Endothelial cell of umbilical vein (primary cell): Measurements from ENCODE around the gene NR1H4. TPM values are rescaled to one million over a fixed set of nuclear protein-coding genes. Genes with fewer than 3 reads are reported as not detected.

ENCODE experiments used
- BruUV-seq: library from RNA; stranded (reverse); fragments of 400-500 nt; replicated peaks from 2 replicates; lab custom pipeline; 2021; lab: Mats Ljungman, UMichigan
- CTCF ChIA-PET: fragments of 300-600, 350-600 bp; sonication (Branson Sonifier 250); formaldehyde crosslinking; loops from one replicate; lab custom pipeline; 2021; ENCODE audit warnings: antibody characterized with exemption, inconsistent platforms; lab: Charles Lee
- POLR2A ChIA-PET: fragments of 300-600, 350-600 bp; sonication (Branson Sonifier 250); formaldehyde crosslinking; loops from one replicate; lab custom pipeline; 2021; ENCODE audit warnings: antibody characterized with exemption, inconsistent platforms; lab: Charles Lee
- DNase-seq: peaks from one replicate; pipeline ENCODE4 v3.0.0-alpha.2; 2011; ENCODE audit warnings: low read depth, low spot score
- FAIRE-seq: peaks from 2 replicates; lab custom pipeline; 2011; peaks lifted over from hg19 to GRCh38; lab: Jason Lieb, UNC
- H2AFZ ChIP-seq: 2 replicates; pipeline ENCODE4 v1.6.0; 2012; ENCODE audit warnings: low read depth, low read length, control low read depth, inconsistent platforms
- H3K27ac ChIP-seq: 2 replicates; pipeline ENCODE4 v1.5.1; 2011; ENCODE audit warnings: low read depth, mild to moderate bottlenecking, control low read depth, low read length, moderate library complexity; ENCODE audit not compliant: insufficient read depth
- H3K27me3 ChIP-seq, 2 experiments: 2 replicates each; pipeline versions ENCODE4 v1.6.0 to v1.6.1; 2011; ENCODE audit warnings: low read length in 2 of 2, mixed read lengths in 1 of 2; ENCODE audit not compliant: control insufficient read depth in 2 of 2, insufficient read depth in 2 of 2
- H3K36me3 ChIP-seq, 2 experiments: 2 replicates in 1 of 2; 3 replicates in 1 of 2; pipeline ENCODE4 v1.5.1; 2011; ENCODE audit warnings: low read length in 2 of 2, mild to moderate bottlenecking in 1 of 2, moderate library complexity in 1 of 2; ENCODE audit not compliant: control insufficient read depth in 2 of 2, insufficient read depth in 2 of 2; ENCODE audit errors: extremely low read depth in 1 of 2
- H3K4me1 ChIP-seq: 3 replicates; pipeline ENCODE4 v1.5.1; 2011; ENCODE audit warnings: mild to moderate bottlenecking, low read length; ENCODE audit not compliant: control insufficient read depth, insufficient read depth; ENCODE audit errors: extremely low read depth
- H3K4me2 ChIP-seq: 2 replicates; pipeline ENCODE4 v1.6.1; 2011; ENCODE audit warnings: low read length, control low read depth, mixed read lengths; ENCODE audit not compliant: insufficient read depth
- H3K4me3 ChIP-seq, 3 experiments: fragments of 200-600 bp in 1 of 3; sonication (generic), shearing (Covaris generic) in 1 of 3; replicated peaks in 1 of 3; 2 replicates each; pipeline ENCODE4 v1.5.1; 2011 to 2016; ENCODE audit warnings: control low read depth in 3 of 3, low read length in 3 of 3, mild to moderate bottlenecking in 2 of 3, inconsistent platforms in 1 of 3, low read depth in 1 of 3, moderate library complexity in 1 of 3; ENCODE audit not compliant: insufficient read depth in 1 of 3
- H3K79me2 ChIP-seq: 2 replicates; pipeline ENCODE4 v1.6.0; 2012; ENCODE audit warnings: low read length, inconsistent platforms; ENCODE audit not compliant: control insufficient read depth, insufficient read depth
- H3K9ac ChIP-seq: replicated peaks from 2 replicates; pipeline ENCODE3; 2011; ENCODE audit warnings: low read length, control low read depth; ENCODE audit not compliant: insufficient read depth; ENCODE audit errors: extremely low read depth
- H3K9me1 ChIP-seq: replicated peaks from 3 replicates; pipeline ENCODE4 v1.6.0; 2011; ENCODE audit warnings: mild to moderate bottlenecking, low read length; ENCODE audit not compliant: control insufficient read depth, insufficient read depth; ENCODE audit errors: extremely low read depth
- H3K9me3 ChIP-seq: replicated peaks from 2 replicates; pipeline ENCODE4 v1.5.1; 2012; ENCODE audit warnings: low read length, inconsistent platforms; ENCODE audit not compliant: control insufficient read depth, insufficient read depth
- H4K20me1 ChIP-seq: replicated peaks from 2 replicates; pipeline ENCODE3; 2011; ENCODE audit warnings: mild to moderate bottlenecking, low read length; ENCODE audit not compliant: control insufficient read depth, insufficient read depth; ENCODE audit errors: extremely low read depth
- CTCF ChIP-seq, 2 donors: IDR thresholded peaks; 1 replicate in 1 of 2; 2 replicates in 1 of 2; pipeline ENCODE4 v1.5.1; 2011; ENCODE audit warnings: low read length in 2 of 2, mild to moderate bottlenecking in 2 of 2, moderate library complexity in 2 of 2, control low read depth in 1 of 2, inconsistent platforms in 1 of 2, low read depth in 1 of 2; ENCODE audit not compliant: insufficient read depth in 1 of 2; ENCODE audit errors: extremely low read depth in 1 of 2
- EZH2 ChIP-seq: IDR thresholded peaks from 2 replicates; pipeline ENCODE4 v1.6.1; 2012; ENCODE audit warnings: borderline replicate concordance, low read depth, mild to moderate bottlenecking, moderate library complexity, low read length, inconsistent platforms; ENCODE audit not compliant: severe bottlenecking
- FOS ChIP-seq: IDR thresholded peaks from 2 replicates; pipeline ENCODE4 v1.6.1; 2011; ENCODE audit warnings: mild to moderate bottlenecking, low read length, moderate library complexity, borderline replicate concordance; ENCODE audit not compliant: insufficient read depth
- GATA2 ChIP-seq: IDR thresholded peaks from 2 replicates; pipeline ENCODE4 v1.7.0; 2011; ENCODE audit warnings: low read depth, mild to moderate bottlenecking, moderate library complexity, mixed read lengths, low read length; ENCODE audit not compliant: insufficient read length, insufficient read depth
- JUN ChIP-seq: IDR thresholded peaks from 2 replicates; pipeline ENCODE4 v1.6.1; 2011; ENCODE audit warnings: borderline replicate concordance, low read depth; ENCODE audit not compliant: insufficient read length, insufficient read depth
- MAX ChIP-seq: IDR thresholded peaks from 2 replicates; pipeline ENCODE4 v1.6.1; 2011; ENCODE audit not compliant: insufficient read depth, insufficient read length
- MYC ChIP-seq: IDR thresholded peaks from one replicate; pipeline ENCODE4 v1.6.1; 2011; ENCODE audit warnings: mild to moderate bottlenecking, low read depth, low read length
- POLR2A ChIP-seq: IDR thresholded peaks from 2 replicates; pipeline ENCODE4 v1.6.1; 2012; ENCODE audit warnings: low read depth, mild to moderate bottlenecking, control low read depth, low read length
- POLR2AphosphoS5 ChIP-seq: IDR thresholded peaks from 2 replicates; pipeline ENCODE4 v1.6.1; 2012; ENCODE audit warnings: low read depth, mild to moderate bottlenecking, control low read depth, low read length, moderate library complexity; ENCODE audit not compliant: insufficient read depth
- dilution Hi-C: fragments of 300-500 bp; cut with MboI; formaldehyde crosslinking; loops from one replicate; pipeline ENCODE4 v1.15.0; 2019; ENCODE audit warnings: low sequenced_read_pairs; ENCODE audit not compliant: extremely low pct_ligation_motif_present
- intact Hi-C: fragments of 100-400 bp; cut with micrococcal nuclease; formaldehyde crosslinking; loops from one replicate; pipeline ENCODE4 v1.10.0; 2022
- polyA plus RNA-seq, 4 experiments: library from polyadenylated mRNA; depleted of rRNA in 3 of 4; stranded (reverse) in 3 of 4; unstranded in 1 of 4; fragments of >200 nt; gene quantifications; 2 replicates each; pipeline versions ENCODE4 v1.2.1 to v1.2.3, GENCODE V29; 2011 to 2012; ENCODE audit warnings: missing spikeins in 1 of 4
- total RNA-seq: library from RNA; stranded (reverse); gene quantifications from 2 replicates; pipeline ENCODE4 v1.2.3, GENCODE V29; 2021

Gene NR1H4
- total and polyA plus RNA-seq, 2 donors (not counting 3 experiments of a cell fraction or from before 2014, with no cell fraction given), result not detected

- Histone ChIP-seq H3K36me3 (no peaks in the 10 kb centered on the region), H3K9me3 (no peaks in the 10 kb centered on the region), H4K20me1 (no peaks in the 10 kb centered on the region), H3K79me2 (no peaks in the 10 kb centered on the region), H3K9ac (no peak overlapping the region), H3K4me2 (no peak overlapping the region), H3K27ac (no peak overlapping the region), H3K9me1 (no peaks in the 10 kb centered on the region), H3K4me1 (no peaks in the 10 kb centered on the region), H3K27me3 (no peaks in the 10 kb centered on the region), H3K4me3 (no peak overlapping the region), H2AFZ (no peak overlapping the region)
- BruUV-seq, result no TSS peak
- TF ChIP-seq FOS (no peak), POLR2AphosphoS5 (no peak), MYC (no peak), EZH2 (no peak)
- dilution Hi-C loops, result no loop called here
- FAIRE-seq, result no peak
- intact Hi-C loops, result no loop called here
- ChIA-PET POLR2A (no interaction called here), CTCF (interaction anchor here (1.3 kb wide), 1 partner anchor 250 kb away, joined by 4 read pairs; no protein-coding TSS in a partner anchor)
- no peak for DNase-seq
These were observed 11.3 kb downstream of the NR1H4 start for GRCh38 chr12:100484891-100485471.

GRCh38 chr12:100485983-100486382 lies 12.3 kb downstream of the NR1H4 start:
- ChIA-PET CTCF (no interaction called here), POLR2A (no interaction called here)
- Histone ChIP-seq H4K20me1 (no peaks in the 10 kb centered on the region), H3K36me3 (no peaks in the 10 kb centered on the region), H3K4me1 (no peaks in the 10 kb centered on the region), H3K27ac (no peak overlapping the region), H2AFZ (no peak overlapping the region), H3K4me2 (no peak overlapping the region), H3K4me3 (no peak overlapping the region), H3K79me2 (no peaks in the 10 kb centered on the region), H3K27me3 (no peaks in the 10 kb centered on the region), H3K9me3 (no peaks in the 10 kb centered on the region), H3K9ac (no peak overlapping the region), H3K9me1 (no peaks in the 10 kb centered on the region)
- TF ChIP-seq FOS, result no peak
- no peak for TF ChIP-seq GATA2
- TF ChIP-seq POLR2A, result no peak
- no peak for TF ChIP-seq JUN
- TF ChIP-seq EZH2, result no peak
- TF ChIP-seq MYC, result no peak
- no peak for TF ChIP-seq CTCF (IDR thresholded peaks at IDR 0.05; ENCODE audit: extremely low read depth in 1 of 2, insufficient read depth in 1 of 2, low read depth in 1 of 2, low read length in 2 of 2)
- no peak for TF ChIP-seq MAX
- TF ChIP-seq POLR2AphosphoS5, result no peak
- FAIRE-seq (no peak), DNase-seq (no peak)
- no TSS peak for BruUV-seq
- intact Hi-C loops, result no loop called here
- dilution Hi-C loops, result no loop called here
